GM21528 (cell line): ENCODE data around the gene DOK5.

Experiments
- ATAC-seq: cut with Tn5 transposase; IDR thresholded peaks from one replicate; pipeline ENCODE4 v1.9.1; 2021; ENCODE audit warnings: mild to moderate bottlenecking, moderate library complexity; ENCODE audit not compliant: unreplicated experiment, low FRiP score

DOK5 gene

DNA sequence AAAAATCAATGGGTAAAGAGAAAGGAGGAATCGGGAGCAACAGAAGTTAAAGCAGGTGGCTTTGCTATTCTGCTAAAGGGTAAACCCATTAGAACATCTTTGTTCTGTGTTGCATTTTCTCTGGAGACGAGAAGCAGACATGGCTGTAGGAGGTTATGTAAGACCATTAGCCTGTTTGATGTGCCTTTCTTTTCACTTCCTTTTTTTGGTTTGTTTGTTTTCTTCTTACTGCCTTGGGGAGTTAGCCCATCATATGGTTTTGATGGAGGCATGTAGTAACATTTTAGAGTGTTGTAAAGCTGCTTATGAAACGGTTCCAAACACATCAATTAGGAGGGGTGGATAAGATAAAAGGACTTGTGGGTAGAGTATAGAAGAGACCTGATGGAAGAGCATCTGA, 131.0 kb downstream of the DOK5 start:
- ATAC-seq: no peak

DNA sequence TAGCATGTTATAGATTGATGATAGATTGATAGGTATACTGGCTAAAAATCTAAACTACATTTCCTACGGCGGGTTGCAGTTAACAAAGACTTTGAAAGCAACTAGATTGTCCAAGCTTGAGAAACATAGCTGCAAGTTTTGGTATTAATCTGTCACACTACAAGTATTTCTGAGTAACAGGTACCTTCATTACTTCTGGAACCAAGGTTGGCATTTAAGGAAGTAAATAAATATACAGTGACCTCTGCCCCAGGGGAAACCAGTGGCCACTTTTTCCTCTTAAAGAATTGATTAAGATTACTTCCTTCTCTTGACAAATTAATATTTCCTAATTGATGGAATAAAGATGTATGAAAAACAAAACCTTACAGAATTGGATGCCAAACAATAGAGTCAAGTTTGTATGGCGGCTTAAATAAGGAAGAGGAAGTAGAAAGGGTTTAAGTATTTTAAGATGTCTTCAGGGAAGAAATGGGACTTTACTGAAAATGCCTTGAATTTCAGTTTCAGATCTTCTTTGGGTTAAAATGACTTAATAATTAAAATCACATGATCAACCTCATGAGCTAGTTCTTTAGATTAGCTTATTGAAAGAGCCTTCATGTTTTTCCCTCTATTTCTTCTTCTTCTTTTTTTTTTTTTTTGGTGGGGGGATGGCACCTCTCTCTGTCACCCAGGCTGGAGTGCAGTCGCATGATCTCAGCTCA, 132.8 kb downstream of the DOK5 start:
- ATAC-seq: no peak

DNA sequence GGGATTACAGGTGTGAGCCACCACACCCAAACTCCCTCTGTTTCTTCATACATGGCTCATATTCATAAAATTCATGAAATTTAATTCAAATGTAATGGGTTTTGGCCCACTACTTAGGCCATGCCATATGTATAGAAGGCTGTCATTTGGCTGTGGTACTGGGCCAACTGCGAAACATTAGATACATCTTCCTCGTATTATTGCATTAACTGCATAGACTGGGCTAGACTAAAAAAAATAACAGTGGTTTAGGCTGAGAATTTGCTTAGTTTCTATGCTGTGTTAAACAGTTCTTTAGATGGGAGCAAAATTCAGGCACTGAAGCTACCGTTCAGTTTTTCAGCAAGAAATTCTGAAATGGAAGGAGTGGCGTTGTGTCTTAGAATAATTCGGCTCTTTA, 133.6 kb downstream of the DOK5 start:
- no peak for ATAC-seq

DNA sequence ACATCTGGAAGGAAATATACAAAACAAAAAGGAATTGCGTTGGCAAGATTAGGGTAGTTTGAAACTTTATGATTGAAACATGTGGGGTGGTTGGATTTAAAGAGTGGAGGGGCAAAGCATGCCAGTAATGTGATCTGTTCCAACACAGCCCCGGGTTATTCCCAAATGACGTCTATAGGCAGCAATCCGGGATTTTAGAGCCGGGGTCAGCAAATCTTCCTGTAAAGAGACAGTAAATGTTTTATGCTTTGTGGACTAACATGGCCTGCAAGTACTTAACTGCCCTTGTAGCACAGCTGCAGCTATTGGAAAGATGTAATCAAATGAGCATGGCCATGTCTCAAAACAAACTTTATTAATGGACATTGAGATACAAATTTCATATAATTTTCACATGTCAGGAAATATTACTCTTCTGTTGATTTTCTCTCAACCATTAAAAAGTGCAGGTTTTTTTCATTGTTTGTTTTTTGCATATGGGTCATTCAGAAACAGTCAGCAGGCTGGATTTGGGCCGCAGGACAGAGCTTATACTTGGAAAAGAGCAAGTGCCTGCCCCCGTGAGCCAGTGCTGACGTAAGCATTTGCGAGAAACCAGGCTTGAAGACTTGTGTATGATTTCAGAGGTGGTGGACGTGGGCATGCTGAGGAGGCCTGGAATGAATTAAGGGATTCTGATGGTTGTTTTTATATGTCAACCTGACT, 136.5 kb downstream of the DOK5 start:
- ATAC-seq: no peak

DNA sequence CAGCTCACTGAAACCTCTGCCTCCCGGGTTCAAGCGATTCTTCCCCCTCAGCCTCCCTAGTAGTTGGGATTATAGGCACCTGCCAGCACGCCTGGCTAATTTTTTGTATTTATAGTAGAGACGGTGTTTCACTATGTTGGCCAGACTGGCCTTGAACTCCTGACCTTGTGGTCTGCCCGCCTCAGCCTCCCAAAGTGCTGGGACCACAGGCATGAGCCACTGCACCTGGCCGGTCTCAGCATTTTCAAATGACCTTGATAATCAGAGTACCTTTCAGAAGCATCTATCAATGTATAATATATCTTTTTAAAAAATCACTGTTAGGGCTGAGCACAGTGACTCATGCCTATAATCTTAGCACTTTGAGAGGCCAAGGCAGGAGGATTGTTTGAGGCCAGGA, 143.0 kb downstream of the DOK5 start:
- ATAC-seq: no peak

DNA sequence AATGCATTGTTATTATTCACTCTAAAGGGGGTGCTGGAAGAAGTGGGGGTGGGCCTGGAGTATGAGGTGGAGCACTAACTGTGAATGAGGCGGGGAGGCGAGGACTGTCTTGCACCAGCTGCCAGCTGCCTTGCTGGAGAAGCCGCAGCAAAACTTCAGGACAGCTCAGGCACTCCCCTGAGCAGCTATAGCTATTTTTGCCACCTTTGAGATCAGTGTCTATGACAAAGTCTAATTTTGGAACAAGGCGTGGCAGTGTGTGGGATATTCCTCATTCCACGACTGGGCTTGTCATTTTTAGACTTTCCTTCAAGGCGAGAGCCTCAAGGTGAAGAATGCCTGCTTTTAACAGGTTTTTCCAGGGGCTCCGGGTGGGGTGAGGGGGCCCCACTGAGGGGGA, 143.8 kb downstream of the DOK5 start:
- ATAC-seq: no peak

DNA sequence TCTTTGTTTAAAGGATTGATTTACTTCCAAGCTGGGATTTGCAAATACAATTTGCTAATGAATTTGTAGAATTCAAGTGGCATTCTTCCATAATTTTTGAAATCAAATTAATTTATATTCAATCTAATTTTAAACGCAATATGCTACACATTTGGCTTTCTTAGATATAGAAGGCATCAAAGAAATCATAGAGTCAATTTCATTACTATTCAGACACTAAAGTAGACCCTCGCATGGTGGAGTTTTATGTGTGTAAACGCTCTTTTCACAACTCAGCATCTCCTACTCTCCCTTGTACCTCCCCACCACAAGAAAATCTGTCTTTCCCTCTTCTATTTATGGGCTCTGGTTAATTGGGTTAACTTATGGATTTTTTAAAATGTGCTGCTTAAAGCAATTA, 144.3 kb downstream of the DOK5 start:
- ATAC-seq: no peak

DNA sequence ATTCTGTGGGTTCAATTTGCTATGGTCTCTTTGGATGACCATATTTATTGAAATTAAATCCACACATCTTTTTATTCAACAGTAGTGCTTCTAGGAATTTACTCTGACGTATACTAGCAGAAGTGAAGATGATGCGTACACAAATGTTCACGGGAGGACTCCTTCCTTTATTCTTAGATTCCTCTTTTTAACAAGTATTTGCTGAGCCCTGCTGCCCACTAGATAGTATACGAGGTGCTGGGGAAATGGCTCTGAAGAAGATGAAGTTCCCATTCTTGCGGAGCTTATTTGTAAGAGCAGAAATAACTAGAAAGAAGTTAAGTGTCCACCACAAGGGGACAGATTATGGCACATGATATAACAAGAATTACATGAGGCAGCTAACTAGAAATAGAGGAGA, 145.2 kb downstream of the DOK5 start:
- no peak for ATAC-seq

DNA sequence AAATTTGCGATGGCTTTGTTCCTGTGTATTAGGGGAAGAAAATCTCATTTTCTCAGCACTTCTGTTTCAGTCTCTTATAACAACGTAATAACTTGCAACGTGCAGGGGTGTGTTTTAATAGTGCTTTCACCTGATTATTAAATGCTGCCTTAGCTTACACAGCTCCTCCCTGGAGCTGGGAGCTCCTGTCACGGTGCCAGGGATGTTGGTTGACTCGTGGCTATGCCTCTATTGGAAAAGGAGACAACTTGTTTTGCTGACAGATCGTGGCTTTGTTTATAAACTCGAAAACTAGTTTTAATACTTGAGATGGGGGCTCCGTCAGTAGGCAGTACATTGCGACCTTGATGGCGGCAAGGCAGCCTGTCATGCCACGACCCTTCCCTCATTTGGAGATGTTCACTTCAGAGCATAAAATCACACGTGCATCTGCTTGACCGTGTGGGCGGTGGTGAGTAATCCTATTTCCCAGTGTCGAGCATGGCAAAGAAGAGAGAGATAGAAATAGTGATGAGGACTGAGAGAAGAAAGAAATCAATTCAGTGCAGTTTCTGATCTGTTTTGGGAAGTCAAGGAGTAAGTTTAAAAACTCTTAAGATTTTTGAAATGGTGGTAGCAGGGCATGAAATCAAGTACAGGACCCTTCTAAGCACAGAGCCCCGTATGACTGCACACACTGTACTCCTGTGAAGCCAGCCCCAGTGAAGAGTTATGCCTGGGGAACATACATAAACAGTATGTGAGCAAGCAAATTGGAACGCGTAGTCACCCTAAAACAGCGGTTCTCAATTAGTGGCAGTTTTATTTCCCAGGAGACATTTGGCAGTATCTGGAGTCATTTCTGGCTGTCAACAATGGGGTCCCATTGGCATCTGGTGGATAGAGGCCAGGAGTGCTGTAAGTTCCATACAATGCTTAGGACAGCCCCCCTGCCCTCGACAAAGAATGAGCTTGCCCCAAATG, 147.2 kb downstream of the DOK5 start:
- no peak for ATAC-seq

DNA sequence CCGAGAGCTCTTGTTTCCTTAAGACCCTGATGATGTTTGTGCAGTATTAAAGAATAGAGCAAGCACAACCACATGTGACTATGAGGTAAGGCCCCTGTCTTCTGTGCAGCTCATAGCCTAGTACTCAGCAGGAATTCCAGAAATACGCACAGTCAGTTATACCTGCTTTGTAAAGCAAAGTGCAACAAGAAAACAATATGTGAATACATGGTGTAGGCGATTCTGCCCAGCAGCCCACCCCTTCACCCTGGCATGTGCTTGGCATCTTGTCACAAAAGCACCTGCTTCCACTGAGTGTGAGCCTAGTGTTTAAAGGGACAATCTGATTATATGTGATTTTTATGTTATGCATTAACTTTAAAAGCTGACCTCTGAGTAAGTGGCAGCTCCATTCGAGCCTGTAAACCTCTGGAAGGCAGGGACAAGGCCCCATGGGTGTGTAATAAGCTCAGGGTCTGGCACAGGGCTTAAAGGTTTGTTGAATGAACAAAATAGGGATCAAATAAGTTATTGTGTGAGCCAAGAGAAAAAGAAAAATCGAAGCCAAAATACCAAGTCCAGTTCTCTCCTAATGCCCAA, 148.7 kb downstream of the DOK5 start:
- no peak for ATAC-seq

DNA sequence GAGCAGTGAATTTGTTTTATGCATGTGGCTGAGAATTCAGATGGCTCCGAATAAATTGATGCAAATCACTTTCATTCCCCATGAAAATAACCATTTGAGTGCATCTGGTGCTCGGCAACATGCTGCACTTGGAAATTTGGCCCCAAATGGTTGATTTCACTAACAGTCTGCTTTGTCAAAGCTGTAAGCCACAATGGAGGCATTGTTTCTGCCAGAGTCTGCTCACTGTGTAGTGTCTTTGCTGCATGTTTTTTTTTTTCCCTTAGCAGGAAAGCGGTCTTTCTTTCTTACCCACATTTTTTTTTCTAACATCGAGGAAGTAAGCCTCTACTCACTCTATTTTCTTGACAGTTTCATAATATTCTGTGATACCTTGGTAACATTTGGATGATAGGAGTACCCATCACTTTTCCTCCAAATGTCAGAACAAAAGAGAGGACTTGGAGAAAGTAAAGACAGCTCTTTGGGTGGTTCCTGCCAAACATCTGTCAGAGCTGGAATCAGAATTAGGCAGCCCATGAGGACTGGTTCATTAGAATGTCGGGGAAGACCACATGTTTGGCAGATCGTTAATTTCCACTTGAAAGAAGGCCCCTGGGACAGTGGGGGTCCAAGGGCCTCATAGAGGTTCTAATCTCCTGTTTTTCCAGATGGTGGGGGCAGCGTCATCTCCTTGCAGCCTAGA, 149.5 kb downstream of the DOK5 start:
- no peak for ATAC-seq

DNA sequence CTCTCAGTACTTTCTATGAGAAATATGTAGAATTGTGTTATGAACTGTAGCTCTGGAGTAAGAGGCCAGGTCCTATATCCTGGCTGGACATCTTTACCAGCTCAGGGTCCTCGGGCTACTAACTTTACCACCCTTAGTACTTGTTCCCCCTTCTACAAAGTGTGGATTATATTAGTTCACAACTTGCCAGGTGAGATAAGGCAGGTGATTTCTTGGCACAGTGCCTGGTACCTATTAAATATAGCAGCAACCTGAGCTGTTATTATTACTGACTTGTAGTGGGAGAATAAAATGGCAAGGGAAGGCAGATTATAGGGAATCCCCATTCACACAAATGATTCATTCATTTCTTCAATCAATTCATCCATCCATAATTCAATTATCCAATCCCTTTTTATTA, 150.1 kb downstream of the DOK5 start:
- no peak for ATAC-seq

DNA sequence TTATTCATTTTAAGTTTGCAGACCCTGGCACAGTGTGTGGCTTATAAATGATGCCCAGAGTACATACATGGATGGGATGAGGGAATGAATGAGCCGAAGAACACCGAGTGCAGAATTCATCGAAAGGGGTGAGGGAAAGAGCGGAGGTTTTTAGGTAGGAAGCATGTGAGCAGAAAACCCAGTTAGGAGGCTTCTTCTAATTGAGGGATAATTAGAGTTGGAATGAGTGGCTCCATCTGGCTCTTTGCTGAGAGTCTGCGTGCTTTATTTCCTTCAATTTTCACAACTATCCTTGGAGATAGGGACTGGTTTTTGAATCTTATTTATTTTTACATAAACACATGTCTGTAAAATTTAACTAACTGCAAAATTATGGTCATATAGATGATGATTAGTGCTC, 150.7 kb downstream of the DOK5 start:
- no peak for ATAC-seq

DNA sequence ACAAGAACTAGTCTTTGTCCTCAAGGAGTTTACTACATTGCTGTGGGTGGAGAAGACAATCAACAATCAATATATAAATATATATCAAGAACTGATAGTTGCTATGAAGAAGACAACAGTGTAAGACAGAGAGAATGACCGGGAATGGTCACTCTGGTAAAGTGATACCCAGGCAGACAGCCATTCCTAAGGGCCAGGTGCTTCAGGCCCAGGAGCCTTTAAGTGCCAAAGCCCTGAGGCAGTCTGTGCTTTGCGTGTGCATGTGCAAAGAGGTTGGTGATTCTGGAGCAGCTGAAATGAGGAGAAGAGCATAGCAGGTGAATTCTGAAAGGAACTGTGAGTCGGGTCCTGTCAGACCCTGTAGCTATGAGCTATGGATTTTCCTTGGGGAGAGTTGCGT, 154.2 kb downstream of the DOK5 start:
- ATAC-seq: no peak

DNA sequence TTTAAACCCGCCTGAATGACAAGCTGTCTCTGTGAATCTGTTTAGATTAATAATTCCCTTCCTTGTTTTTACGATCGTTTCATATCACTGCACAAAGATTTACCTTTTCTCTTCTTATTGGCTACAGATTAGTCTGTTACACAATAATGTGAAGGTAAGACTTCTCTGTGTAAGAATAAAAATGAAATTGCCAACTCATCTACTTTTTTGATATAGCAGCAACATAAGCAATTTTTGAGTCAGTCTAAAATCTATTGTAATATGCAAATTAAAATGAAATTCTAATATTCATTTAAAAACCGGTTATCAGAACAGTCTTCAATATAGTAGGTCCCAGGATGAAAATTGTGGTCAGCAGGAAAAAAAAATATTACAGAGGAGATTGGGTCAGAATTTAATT, 155.2 kb downstream of the DOK5 start:
- no peak for ATAC-seq

DNA sequence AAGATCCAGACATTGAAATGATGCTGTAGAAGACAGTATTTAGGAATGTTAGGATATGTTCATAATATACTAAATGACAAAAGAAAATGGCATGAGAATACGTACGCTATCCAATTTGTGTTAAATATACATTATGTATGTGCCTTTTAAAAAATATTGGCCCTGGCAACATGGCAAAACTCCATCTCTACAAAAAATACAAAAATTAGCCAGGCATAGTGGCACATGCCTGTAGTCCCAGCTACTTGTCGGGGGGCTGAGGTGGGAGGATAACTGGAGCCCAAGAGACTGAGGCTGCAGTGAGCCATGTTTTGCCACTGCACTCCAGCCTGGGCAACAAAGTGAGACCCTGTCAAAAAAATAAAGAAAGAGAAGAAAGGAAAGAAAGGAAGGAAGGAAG, 155.7 kb downstream of the DOK5 start:
- ATAC-seq: no peak

DNA sequence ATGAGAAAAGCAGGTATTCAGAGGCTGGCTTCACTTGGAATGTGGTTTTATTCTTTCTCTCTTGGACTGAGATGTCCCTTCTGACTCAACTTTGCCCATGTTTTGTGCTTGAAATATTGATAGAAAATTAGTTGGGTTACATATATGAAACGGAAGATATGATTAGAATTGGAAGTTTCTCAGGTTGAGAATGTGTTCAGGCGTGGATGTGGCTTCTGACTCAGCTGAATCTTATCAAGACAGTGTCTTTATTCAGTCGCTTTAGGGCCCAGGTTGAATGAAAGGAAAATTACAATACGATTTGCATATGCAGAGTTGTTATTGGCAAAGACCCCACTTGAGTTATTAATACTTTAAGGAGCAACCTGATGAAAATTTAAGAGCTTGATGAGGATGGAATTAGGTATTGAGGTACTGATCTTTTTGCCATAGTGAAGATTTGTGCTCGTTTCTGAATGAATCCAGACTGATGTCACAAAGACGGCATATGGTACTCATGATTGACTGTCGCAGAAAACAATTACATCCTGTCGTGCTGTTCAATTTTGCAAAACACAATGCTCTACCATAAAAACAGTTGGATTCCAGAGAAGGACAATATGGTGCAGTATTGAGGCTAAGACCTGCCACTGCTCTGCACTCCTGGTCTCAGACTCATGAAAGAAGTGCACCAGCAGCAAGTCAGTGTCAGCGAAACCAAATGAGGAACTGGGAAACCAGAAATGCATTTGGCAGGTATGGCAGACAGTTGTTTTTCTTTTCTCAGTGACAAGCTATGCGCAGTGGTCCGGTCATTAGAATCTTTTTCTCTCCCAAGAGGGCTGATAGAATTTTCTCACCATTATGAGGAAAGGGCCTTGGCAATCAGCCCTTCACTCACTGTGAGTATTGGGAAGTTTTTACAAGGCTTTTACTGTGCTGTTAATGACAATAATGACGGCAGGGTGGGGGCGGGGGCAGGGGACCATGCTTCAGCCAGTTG, 158.3 kb downstream of the DOK5 start:
- peak; percentile 99 for ATAC-seq

DNA sequence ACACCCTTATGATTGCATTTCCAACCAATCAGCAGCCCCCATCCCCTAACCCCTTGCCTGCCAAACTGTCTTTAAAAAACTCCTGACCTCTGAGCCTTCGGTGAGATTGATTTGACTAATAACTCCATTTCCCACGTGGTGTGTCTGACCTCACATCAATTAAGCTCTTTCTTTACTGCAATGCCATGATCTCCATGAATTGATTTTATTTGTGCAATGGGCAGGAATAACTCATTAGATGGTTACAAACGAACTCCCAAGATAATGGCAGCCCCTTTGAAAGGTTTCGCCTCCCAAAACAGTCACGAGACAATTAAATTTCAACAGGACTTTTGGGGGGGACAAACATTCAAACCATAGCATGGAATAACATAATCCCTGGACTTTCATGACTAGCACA, 161.2 kb downstream of the DOK5 start:
- ATAC-seq: no peak

DNA sequence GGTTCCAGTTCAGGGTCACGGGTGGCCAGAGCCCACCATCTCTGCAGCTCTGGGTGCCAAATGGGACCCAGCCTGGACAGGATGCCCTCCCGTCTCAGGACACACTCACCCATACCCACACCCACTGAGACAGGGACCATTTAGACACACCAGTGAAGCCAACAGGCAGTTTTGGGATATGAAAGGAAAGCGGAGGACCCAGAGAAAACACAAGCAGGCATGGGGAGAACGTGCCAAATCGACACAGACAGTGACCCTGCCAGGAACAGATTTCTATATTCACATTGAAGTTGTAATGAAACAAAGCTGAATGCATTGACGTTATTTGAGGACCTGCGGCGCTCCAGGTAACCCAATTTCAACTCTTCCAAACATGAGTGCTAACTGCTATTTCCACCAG, 164.5 kb downstream of the DOK5 start:
- ATAC-seq: no peak
